Measurements from ENCODE around the gene LRP1-AS.

DNA sequence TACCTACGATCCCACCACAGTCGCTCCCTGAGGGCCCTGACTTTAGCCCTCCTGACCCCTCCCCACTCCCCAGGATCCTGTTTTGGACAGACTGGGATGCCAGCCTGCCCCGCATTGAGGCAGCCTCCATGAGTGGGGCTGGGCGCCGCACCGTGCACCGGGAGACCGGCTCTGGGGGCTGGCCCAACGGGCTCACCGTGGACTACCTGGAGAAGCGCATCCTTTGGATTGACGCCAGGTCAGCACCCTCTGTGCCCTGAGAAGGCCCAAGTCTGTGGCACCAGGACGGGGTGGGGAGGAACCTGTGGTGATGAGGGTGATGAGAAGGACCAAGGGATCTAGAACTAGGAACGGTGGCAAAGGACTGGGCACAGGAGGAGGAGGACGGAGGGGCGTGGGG, 29.9 kb upstream of the LRP1-AS start:
- TF ChIP-seq, protein P1, sequence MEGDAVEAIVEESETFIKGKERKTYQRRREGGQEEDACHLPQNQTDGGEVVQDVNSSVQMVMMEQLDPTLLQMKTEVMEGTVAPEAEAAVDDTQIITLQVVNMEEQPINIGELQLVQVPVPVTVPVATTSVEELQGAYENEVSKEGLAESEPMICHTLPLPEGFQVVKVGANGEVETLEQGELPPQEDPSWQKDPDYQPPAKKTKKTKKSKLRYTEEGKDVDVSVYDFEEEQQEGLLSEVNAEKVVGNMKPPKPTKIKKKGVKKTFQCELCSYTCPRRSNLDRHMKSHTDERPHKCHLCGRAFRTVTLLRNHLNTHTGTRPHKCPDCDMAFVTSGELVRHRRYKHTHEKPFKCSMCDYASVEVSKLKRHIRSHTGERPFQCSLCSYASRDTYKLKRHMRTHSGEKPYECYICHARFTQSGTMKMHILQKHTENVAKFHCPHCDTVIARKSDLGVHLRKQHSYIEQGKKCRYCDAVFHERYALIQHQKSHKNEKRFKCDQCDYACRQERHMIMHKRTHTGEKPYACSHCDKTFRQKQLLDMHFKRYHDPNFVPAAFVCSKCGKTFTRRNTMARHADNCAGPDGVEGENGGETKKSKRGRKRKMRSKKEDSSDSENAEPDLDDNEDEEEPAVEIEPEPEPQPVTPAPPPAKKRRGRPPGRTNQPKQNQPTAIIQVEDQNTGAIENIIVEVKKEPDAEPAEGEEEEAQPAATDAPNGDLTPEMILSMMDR (IDR thresholded peaks at IDR 0.05), result no peak
- TF ChIP-seq POLR2AphosphoS5 (IDR thresholded peaks at IDR 0.05) (no peak), POLR2A (IDR thresholded peaks at IDR 0.05) (no peak)

Data from sigmoid colon (tissue), 4 donors.